ENCODE data around the gene ZFR2.

Gene ZFR2

GRCh38 chr19:3785451-3785937 lies 83.3 kb downstream of the ZFR2 start:
- no peak for ATAC-seq
- TF ChIP-seq ZNF8 (CRISPR knock-in tag; IDR thresholded peaks at IDR 0.05): no peak
- no peak for TF ChIP-seq CSRNP3 (CRISPR knock-in tag; IDR thresholded peaks at IDR 0.05)
- TF ChIP-seq TOX (CRISPR knock-in tag; IDR thresholded peaks at IDR 0.05; ENCODE audit: borderline replicate concordance): no peak
- no peak for TF ChIP-seq ESRRG (CRISPR knock-in tag; IDR thresholded peaks at IDR 0.05)
- TF ChIP-seq ZNF565 (CRISPR knock-in tag; conservative IDR thresholded peaks at IDR 0.05; ENCODE audit: low read depth): no peak
- TF ChIP-seq PPARA (CRISPR knock-in tag; IDR thresholded peaks at IDR 0.05; ENCODE audit: borderline replicate concordance): no peak
- no peak for TF ChIP-seq ZFP30 (CRISPR knock-in tag; IDR thresholded peaks at IDR 0.05)
- no peak for TF ChIP-seq SNAI2 (CRISPR knock-in tag; IDR thresholded peaks at IDR 0.05)
- no peak for TF ChIP-seq ZC3H10 (CRISPR knock-in tag; IDR thresholded peaks at IDR 0.05)

DNA sequence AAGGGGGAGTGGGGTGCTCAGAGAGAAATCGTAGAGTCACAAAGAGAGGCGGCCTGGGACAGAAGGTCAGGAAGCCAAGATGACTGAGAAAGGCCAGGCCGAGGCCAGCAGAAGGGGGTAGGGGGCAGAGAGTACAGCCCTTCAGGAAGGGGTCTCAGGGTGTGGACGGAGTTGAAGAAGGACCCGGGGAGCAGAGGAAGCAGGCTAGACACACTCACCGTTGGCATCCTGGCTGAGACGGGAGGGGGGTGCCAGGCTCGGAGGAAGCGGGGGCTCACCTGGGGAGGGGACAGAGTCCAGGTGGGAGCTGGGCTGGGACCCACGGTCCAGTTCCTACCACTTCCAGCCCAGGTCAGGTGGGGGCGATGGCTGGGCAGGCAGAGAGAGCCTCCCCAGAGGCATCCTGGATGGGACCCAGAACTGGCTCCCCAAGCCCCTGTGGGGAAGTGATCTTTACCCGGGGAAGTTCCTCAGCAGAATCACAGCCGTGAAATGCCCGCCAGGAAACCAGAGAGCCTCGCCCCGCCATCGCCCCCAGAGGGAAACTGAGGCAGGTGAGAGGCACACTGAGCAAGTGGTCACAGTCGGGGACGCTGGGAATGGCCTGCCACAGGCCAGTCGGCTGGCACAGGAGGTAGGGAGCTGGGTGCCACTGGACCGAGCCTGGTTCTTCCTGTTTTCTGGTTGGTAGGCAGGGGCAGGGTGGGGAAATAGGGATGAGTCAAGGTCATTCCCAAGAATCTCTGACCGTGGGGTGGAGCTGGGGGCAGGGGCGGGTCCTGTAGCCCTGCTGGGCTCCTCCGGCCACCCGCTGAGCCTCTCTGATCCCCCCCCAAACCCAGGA lies 84.0 kb downstream of the ZFR2 start:
- TF ChIP-seq ESRRG (CRISPR knock-in tag; IDR thresholded peaks at IDR 0.05) (no peak), ISL1 (CRISPR knock-in tag; IDR thresholded peaks at IDR 0.05) (no peak), OSR1 (CRISPR knock-in tag; IDR thresholded peaks at IDR 0.05) (no peak), POU6F1 (CRISPR knock-in tag; IDR thresholded peaks at IDR 0.05; ENCODE audit: borderline replicate concordance, low read depth) (no peak), ARNTL (CRISPR knock-in tag; IDR thresholded peaks at IDR 0.05; ENCODE audit: borderline replicate concordance, low read depth) (no peak), ZNF8 (CRISPR knock-in tag; IDR thresholded peaks at IDR 0.05) (no peak), PPARA (CRISPR knock-in tag; IDR thresholded peaks at IDR 0.05; ENCODE audit: borderline replicate concordance) (no peak), RARB (CRISPR knock-in tag; IDR thresholded peaks at IDR 0.05) (no peak), TCF4 (CRISPR knock-in tag; IDR thresholded peaks at IDR 0.05; ENCODE audit: borderline replicate concordance) (no peak), CREB5 (CRISPR knock-in tag; IDR thresholded peaks at IDR 0.05; ENCODE audit: low read depth) (no peak)
- ATAC-seq: no peak; the same call in 2 of the 3 replicates

DNA sequence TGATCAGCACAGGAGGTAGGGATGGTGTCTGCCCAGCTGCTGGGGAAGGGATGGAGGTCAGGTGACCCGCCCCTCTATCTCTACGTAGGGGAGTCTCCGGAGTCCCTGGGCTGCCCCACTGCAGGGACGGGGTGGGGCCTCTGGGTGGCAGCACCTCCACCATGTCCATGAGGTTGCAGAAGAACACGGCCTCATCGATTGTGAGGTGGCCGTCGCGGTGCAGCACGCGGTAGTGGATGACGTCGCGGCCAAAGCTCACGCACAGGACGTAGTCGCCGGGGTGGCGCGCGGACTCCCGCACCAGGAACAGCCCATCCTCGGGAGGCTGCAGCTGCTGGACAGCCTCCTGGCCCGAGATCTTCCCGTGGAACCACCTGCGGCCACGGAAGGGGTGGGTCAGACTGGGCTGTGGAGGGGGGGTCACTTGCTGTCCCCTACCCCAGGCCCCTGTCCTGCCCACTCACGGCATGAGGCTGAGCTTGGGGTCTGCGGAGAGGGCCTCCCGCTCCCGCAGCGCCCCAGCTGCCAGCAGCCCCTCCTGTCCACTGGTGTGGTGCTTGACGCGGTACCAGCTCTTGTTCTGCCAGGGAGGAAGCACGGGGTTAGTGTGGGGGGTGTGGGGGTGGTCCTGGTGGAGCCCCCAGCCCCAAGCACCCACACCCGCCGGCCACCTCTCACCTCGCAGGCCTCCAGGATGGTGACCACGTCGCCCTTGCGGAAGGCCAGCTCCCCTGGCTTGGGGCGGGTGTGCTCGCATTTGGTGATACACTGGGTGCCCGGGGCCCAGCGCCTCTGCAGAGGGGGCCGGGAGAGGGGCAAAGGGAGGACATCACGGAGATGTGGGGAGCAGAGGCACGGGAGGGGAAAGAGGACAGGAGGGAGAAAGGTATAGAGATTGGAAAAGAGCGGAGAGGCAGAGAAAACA lies 84.9 kb downstream of the ZFR2 start:
- TF ChIP-seq, protein P1, sequence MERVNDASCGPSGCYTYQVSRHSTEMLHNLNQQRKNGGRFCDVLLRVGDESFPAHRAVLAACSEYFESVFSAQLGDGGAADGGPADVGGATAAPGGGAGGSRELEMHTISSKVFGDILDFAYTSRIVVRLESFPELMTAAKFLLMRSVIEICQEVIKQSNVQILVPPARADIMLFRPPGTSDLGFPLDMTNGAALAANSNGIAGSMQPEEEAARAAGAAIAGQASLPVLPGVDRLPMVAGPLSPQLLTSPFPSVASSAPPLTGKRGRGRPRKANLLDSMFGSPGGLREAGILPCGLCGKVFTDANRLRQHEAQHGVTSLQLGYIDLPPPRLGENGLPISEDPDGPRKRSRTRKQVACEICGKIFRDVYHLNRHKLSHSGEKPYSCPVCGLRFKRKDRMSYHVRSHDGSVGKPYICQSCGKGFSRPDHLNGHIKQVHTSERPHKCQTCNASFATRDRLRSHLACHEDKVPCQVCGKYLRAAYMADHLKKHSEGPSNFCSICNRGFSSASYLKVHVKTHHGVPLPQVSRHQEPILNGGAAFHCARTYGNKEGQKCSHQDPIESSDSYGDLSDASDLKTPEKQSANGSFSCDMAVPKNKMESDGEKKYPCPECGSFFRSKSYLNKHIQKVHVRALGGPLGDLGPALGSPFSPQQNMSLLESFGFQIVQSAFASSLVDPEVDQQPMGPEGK (CRISPR knock-in tag; IDR thresholded peaks at IDR 0.05; ENCODE audit: borderline replicate concordance): no peak
- TF ChIP-seq ZFP30 (CRISPR knock-in tag; IDR thresholded peaks at IDR 0.05) (no peak), ZC3H10 (CRISPR knock-in tag; IDR thresholded peaks at IDR 0.05) (no peak), TCF4 (CRISPR knock-in tag; IDR thresholded peaks at IDR 0.05; ENCODE audit: borderline replicate concordance) (no peak), ISL1 (CRISPR knock-in tag; IDR thresholded peaks at IDR 0.05) (no peak), ARNTL (CRISPR knock-in tag; IDR thresholded peaks at IDR 0.05; ENCODE audit: borderline replicate concordance, low read depth) (no peak), PPARA (CRISPR knock-in tag; IDR thresholded peaks at IDR 0.05; ENCODE audit: borderline replicate concordance) (no peak), ZNF70 (CRISPR knock-in tag; IDR thresholded peaks at IDR 0.05) (no peak), ESRRG (CRISPR knock-in tag; IDR thresholded peaks at IDR 0.05) (no peak), CSRNP3 (CRISPR knock-in tag; IDR thresholded peaks at IDR 0.05) (no peak), ZNF565 (CRISPR knock-in tag; conservative IDR thresholded peaks at IDR 0.05; ENCODE audit: low read depth) (no peak), TOX (CRISPR knock-in tag; IDR thresholded peaks at IDR 0.05; ENCODE audit: borderline replicate concordance) (no peak)
- TF ChIP-seq, protein P2, sequence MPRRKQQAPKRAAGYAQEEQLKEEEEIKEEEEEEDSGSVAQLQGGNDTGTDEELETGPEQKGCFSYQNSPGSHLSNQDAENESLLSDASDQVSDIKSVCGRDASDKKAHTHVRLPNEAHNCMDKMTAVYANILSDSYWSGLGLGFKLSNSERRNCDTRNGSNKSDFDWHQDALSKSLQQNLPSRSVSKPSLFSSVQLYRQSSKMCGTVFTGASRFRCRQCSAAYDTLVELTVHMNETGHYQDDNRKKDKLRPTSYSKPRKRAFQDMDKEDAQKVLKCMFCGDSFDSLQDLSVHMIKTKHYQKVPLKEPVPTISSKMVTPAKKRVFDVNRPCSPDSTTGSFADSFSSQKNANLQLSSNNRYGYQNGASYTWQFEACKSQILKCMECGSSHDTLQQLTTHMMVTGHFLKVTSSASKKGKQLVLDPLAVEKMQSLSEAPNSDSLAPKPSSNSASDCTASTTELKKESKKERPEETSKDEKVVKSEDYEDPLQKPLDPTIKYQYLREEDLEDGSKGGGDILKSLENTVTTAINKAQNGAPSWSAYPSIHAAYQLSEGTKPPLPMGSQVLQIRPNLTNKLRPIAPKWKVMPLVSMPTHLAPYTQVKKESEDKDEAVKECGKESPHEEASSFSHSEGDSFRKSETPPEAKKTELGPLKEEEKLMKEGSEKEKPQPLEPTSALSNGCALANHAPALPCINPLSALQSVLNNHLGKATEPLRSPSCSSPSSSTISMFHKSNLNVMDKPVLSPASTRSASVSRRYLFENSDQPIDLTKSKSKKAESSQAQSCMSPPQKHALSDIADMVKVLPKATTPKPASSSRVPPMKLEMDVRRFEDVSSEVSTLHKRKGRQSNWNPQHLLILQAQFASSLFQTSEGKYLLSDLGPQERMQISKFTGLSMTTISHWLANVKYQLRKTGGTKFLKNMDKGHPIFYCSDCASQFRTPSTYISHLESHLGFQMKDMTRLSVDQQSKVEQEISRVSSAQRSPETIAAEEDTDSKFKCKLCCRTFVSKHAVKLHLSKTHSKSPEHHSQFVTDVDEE (CRISPR knock-in tag; IDR thresholded peaks at IDR 0.05): no peak
- peak; percentile 66 for ATAC-seq

All from SK-N-SH treated with all-trans-retinoic acid at 6 μM for 48 hours (cell line).